SK-N-SH (cell line): ENCODE data around the gene ACSM2B.

Experiments used
- CTCF ChIP-seq: fragments of 200-600 bp; sonication (generic); IDR thresholded peaks from 2 replicates; pipeline ENCODE4 v1.6.1; 2017; ENCODE audit warnings: antibody characterized with exemption, mild to moderate bottlenecking, moderate library complexity
- FOSL2 ChIP-seq: IDR thresholded peaks from 2 replicates; pipeline ENCODE4 v1.4.0; 2012; ENCODE audit warnings: low read depth, mild to moderate bottlenecking, moderate library complexity, borderline replicate concordance
- FOXM1 ChIP-seq: IDR thresholded peaks from 2 replicates; pipeline ENCODE4 v1.4.0; 2012; ENCODE audit warnings: low read depth, mild to moderate bottlenecking
- GABPA ChIP-seq: IDR thresholded peaks from 2 replicates; pipeline ENCODE4 v1.4.0; 2012; ENCODE audit warnings: low read depth, mild to moderate bottlenecking
- MAX ChIP-seq: IDR thresholded peaks from 2 replicates; pipeline ENCODE4 v1.4.0; 2012; ENCODE audit warnings: low read depth
- POLR2AphosphoS5 ChIP-seq: IDR thresholded peaks from 2 replicates; pipeline ENCODE4 v1.6.1; 2012; ENCODE audit warnings: low read depth, low read length
- RAD21 ChIP-seq: IDR thresholded peaks from 2 replicates; pipeline ENCODE4 v1.6.1; 2012; ENCODE audit warnings: mild to moderate bottlenecking, low read length
- RCOR1 ChIP-seq: fragments of 150-350 bp; IDR thresholded peaks from 2 replicates; pipeline ENCODE4 v1.6.1; 2017; ENCODE audit warnings: antibody characterized with exemption, low read length
- SIN3A ChIP-seq: IDR thresholded peaks from 2 replicates; pipeline ENCODE4 v1.6.1; 2012; ENCODE audit warnings: low read depth, mild to moderate bottlenecking, low read length, moderate library complexity, borderline replicate concordance
- SMC3 ChIP-seq: IDR thresholded peaks from 2 replicates; pipeline ENCODE4 v1.6.1; 2012; ENCODE audit warnings: low read depth, low read length, improper control_type of control experiment
- USF2 ChIP-seq: fragments of 150-350 bp; IDR thresholded peaks from 2 replicates; pipeline ENCODE4 v1.6.1; 2017; ENCODE audit warnings: antibody characterized with exemption, low read length, low read depth, borderline replicate concordance
- YY1 ChIP-seq: IDR thresholded peaks from 2 replicates; pipeline ENCODE4 v1.4.0; 2012; ENCODE audit warnings: low read depth, mild to moderate bottlenecking

GRCh38 chr16:20622498-20622870, 46.3 kb upstream of the ACSM2B start:
- no peak for TF ChIP-seq CTCF
- no peak for TF ChIP-seq USF2
- TF ChIP-seq SIN3A, result no peak
- no peak for TF ChIP-seq FOSL2
- TF ChIP-seq MAX, result no peak
- no peak for TF ChIP-seq RCOR1
- TF ChIP-seq FOXM1, result no peak
- no peak for TF ChIP-seq YY1
- TF ChIP-seq RAD21, result no peak
- no peak for TF ChIP-seq POLR2AphosphoS5
- TF ChIP-seq SMC3, result no peak
- no peak for TF ChIP-seq GABPA
